MM.1S (cell line): ENCODE results near the gene HSF4.

ENCODE experiments used
- DNase-seq: peaks from one replicate; pipeline ENCODE4 v3.0.0-alpha.2; 2015
- H2AFZ ChIP-seq: fragments of 300-600 bp; sonication (generic); 2 replicates; pipeline ENCODE4 v1.6.0; 2016; ENCODE audit warnings: antibody characterized with exemption, low read length
- H3F3A ChIP-seq: fragments of 300-600 bp; sonication (generic); 2 replicates; pipeline ENCODE4 v1.6.1; 2016; ENCODE audit warnings: mild to moderate bottlenecking, antibody characterized with exemption, low read length, moderate library complexity, mixed read lengths; ENCODE audit not compliant: insufficient read depth
- H3K27ac ChIP-seq: fragments of 300-600 bp; sonication (generic); 2 replicates; pipeline ENCODE4 v1.5.1; 2016; ENCODE audit warnings: mild to moderate bottlenecking, low read length
- H3K27me3 ChIP-seq: fragments of 300-600 bp; sonication (generic); replicated peaks from 2 replicates; pipeline ENCODE4 v1.6.0; 2016; ENCODE audit warnings: low read length; ENCODE audit not compliant: insufficient read depth
- H3K36me3 ChIP-seq: fragments of 300-600 bp; sonication (generic); replicated peaks from 2 replicates; pipeline ENCODE4 v1.6.1; 2016; ENCODE audit warnings: mild to moderate bottlenecking, low read length, mixed read lengths; ENCODE audit not compliant: insufficient read depth
- H3K4me1 ChIP-seq: fragments of 300-600 bp; sonication (generic); 2 replicates; pipeline ENCODE4 v1.6.1; 2016; ENCODE audit warnings: low read length, mixed read lengths
- H3K4me2 ChIP-seq: fragments of 300-600 bp; sonication (generic); 2 replicates; pipeline ENCODE4 v1.6.0; 2016; ENCODE audit warnings: low read depth, low read length
- H3K4me3 ChIP-seq: fragments of 300-600 bp; sonication (generic); 2 replicates; pipeline ENCODE4 v1.5.1; 2016; ENCODE audit warnings: low read length, mixed read lengths
- H3K79me2 ChIP-seq: fragments of 300-600 bp; sonication (generic); 2 replicates; pipeline ENCODE4 v1.6.1; 2016; ENCODE audit warnings: mixed run types, low read length, mixed read lengths
- H3K9ac ChIP-seq: fragments of 300-600 bp; sonication (generic); 2 replicates; pipeline ENCODE4 v1.6.1; 2016; ENCODE audit warnings: low read length, mixed read lengths
- H3K9me2 ChIP-seq: fragments of 300-600 bp; sonication (generic); replicated peaks from 2 replicates; pipeline ENCODE4 v1.6.1; 2016; ENCODE audit warnings: mild to moderate bottlenecking, low read length, mixed read lengths; ENCODE audit not compliant: insufficient read depth
- H3K9me3 ChIP-seq: fragments of 300-600 bp; sonication (generic); replicated peaks from 2 replicates; pipeline ENCODE4 v1.6.1; 2016; ENCODE audit warnings: mild to moderate bottlenecking, low read length, mixed read lengths; ENCODE audit not compliant: insufficient read depth
- H4K20me1 ChIP-seq: fragments of 300-600 bp; sonication (generic); 2 replicates; pipeline ENCODE4 v1.6.1; 2016; ENCODE audit warnings: mild to moderate bottlenecking, low read length, moderate library complexity, mixed read lengths; ENCODE audit not compliant: insufficient read depth
- EZH2 ChIP-seq: fragments of 300-600 bp; sonication (generic); optimal IDR thresholded peaks from 2 replicates; pipeline ENCODE3; 2017; ENCODE audit warnings: low read depth, mild to moderate bottlenecking, antibody characterized with exemption, low read length, mixed read lengths
- EZH2phosphoT487 ChIP-seq: fragments of 300-600 bp; sonication (generic); IDR thresholded peaks from 2 replicates; pipeline ENCODE4 v1.6.1; 2018; ENCODE audit warnings: antibody characterized with exemption, low read length
- TF ChIP-seq, protein P1 (sequence below): fragments of 300-600 bp; sonication (generic); IDR thresholded peaks from 2 replicates; pipeline ENCODE4 v1.5.1; 2016; ENCODE audit warnings: antibody characterized with exemption, low read length, mixed read lengths

HSF4 gene

DNA sequence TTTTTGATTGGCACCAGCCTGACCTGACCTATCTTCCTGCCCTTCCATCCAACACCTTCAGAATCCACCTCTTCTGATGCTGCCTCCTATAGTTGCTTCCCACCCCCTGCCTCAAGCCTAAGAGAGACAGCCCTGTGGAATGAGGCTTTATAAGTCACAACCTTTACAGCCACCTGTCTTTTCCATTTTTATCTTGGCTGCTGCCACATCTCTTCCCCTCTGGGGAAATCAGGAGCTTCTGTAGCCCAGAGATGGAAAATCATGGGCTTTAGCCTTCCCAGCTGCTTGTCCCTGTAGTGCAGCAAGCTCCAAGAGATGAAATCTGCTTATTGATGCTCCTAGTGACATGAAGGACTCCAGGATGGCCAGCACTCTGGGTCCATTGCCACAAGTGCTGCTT, 36.1 kb upstream of the HSF4 start:
- Histone ChIP-seq H3K79me2 (no peaks in the 10 kb centered on the region), H3K4me1 (no peaks in the 10 kb centered on the region), H3K9me2 (no peaks in the 10 kb centered on the region), H3K9me3 (no peaks in the 10 kb centered on the region), H3K4me3 (no peak overlapping the region), H3K27ac (no peak overlapping the region), H3K4me2 (no peak overlapping the region), H3K36me3 (no peaks in the 10 kb centered on the region), H3K27me3 (no peaks in the 10 kb centered on the region), H3F3A (no peaks in the 10 kb centered on the region), H3K9ac (no peak overlapping the region), H2AFZ (no peak overlapping the region), H4K20me1 (no peaks in the 10 kb centered on the region)
- TF ChIP-seq EZH2phosphoT487: no peak
- TF ChIP-seq, protein P1, sequence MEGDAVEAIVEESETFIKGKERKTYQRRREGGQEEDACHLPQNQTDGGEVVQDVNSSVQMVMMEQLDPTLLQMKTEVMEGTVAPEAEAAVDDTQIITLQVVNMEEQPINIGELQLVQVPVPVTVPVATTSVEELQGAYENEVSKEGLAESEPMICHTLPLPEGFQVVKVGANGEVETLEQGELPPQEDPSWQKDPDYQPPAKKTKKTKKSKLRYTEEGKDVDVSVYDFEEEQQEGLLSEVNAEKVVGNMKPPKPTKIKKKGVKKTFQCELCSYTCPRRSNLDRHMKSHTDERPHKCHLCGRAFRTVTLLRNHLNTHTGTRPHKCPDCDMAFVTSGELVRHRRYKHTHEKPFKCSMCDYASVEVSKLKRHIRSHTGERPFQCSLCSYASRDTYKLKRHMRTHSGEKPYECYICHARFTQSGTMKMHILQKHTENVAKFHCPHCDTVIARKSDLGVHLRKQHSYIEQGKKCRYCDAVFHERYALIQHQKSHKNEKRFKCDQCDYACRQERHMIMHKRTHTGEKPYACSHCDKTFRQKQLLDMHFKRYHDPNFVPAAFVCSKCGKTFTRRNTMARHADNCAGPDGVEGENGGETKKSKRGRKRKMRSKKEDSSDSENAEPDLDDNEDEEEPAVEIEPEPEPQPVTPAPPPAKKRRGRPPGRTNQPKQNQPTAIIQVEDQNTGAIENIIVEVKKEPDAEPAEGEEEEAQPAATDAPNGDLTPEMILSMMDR: no peak
- TF ChIP-seq EZH2: no peak
- DNase-seq: no peak

DNA sequence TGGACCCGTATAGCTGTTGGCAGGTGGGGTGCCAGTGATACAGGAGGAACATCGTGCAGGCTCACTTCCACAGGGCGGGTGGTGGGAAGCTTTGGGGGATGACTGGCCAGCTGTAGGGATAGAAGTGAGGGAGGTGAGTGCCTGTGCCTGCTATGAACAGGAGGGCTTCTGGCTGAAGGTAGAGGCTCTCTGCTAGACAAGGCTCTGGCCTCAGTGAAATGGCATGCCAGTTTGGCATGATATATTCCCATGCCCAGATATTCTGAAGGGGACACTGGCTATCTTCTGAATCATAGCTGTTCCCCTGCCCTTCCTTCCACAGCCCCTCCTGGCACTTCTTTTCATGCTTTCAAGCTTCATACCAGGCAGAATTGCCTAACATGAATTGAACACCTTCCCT, 35.7 kb upstream of the HSF4 start:
- TF ChIP-seq EZH2: no peak
- TF ChIP-seq, protein P1: no peak
- TF ChIP-seq EZH2phosphoT487: no peak
- H2AFZ ChIP-seq: no peak overlapping the region
- H3K9ac ChIP-seq: no peak overlapping the region
- no peak overlapping the region for H3K27ac ChIP-seq
- no peak for DNase-seq
- no peak overlapping the region for H3K4me2 ChIP-seq
- no peaks in the 10 kb centered on the region for H3K9me3 ChIP-seq
- no peaks in the 10 kb centered on the region for H3K9me2 ChIP-seq
- no peaks in the 10 kb centered on the region for H3K4me1 ChIP-seq
- H3K36me3 ChIP-seq: no peaks in the 10 kb centered on the region
- H3K4me3 ChIP-seq: no peak overlapping the region
- no peaks in the 10 kb centered on the region for H3K27me3 ChIP-seq
- H3K79me2 ChIP-seq: no peaks in the 10 kb centered on the region
- no peaks in the 10 kb centered on the region for H4K20me1 ChIP-seq
- no peaks in the 10 kb centered on the region for H3F3A ChIP-seq

DNA sequence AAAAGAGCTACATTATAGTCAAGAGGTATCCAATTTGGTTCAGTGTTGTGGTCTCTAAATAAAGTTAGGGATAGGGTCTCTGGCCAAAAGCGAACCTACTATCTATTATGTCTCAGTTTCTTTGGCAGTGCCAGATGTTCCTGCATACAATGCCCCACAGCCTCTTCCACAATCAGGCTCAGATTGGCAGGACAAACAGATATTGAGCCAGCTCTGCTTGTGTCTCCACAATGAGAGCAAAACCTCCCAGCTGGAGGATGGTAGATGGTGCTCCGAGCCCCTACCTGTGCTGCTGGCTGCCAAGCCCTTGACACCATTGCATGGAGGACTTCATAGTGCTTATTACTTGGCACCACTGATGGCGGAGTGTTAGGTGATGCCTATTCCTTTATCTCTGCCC, 35.1 kb upstream of the HSF4 start:
- no peaks in the 10 kb centered on the region for H3K9me3 ChIP-seq
- no peak overlapping the region for H3K9ac ChIP-seq
- no peaks in the 10 kb centered on the region for H4K20me1 ChIP-seq
- TF ChIP-seq EZH2 (no peak), EZH2phosphoT487 (no peak)
- TF ChIP-seq, protein P1: no peak
- DNase-seq: no peak
- no peak overlapping the region for H3K4me2 ChIP-seq
- H3K79me2 ChIP-seq: no peaks in the 10 kb centered on the region
- no peaks in the 10 kb centered on the region for H3F3A ChIP-seq
- H3K36me3 ChIP-seq: no peaks in the 10 kb centered on the region
- no peaks in the 10 kb centered on the region for H3K9me2 ChIP-seq
- H2AFZ ChIP-seq: no peak overlapping the region
- H3K27me3 ChIP-seq: no peaks in the 10 kb centered on the region
- H3K4me1 ChIP-seq: no peaks in the 10 kb centered on the region
- H3K4me3 ChIP-seq: no peak overlapping the region
- H3K27ac ChIP-seq: no peak overlapping the region
